Ecto neural progenitor cell (in vitro differentiated cells): ENCODE data around the gene XYLB.

Experiments used
- DNase-seq: peaks from one replicate; pipeline ENCODE4 v3.0.0-alpha.2; 2018; ENCODE audit warnings: low spot score

XYLB gene

DNA sequence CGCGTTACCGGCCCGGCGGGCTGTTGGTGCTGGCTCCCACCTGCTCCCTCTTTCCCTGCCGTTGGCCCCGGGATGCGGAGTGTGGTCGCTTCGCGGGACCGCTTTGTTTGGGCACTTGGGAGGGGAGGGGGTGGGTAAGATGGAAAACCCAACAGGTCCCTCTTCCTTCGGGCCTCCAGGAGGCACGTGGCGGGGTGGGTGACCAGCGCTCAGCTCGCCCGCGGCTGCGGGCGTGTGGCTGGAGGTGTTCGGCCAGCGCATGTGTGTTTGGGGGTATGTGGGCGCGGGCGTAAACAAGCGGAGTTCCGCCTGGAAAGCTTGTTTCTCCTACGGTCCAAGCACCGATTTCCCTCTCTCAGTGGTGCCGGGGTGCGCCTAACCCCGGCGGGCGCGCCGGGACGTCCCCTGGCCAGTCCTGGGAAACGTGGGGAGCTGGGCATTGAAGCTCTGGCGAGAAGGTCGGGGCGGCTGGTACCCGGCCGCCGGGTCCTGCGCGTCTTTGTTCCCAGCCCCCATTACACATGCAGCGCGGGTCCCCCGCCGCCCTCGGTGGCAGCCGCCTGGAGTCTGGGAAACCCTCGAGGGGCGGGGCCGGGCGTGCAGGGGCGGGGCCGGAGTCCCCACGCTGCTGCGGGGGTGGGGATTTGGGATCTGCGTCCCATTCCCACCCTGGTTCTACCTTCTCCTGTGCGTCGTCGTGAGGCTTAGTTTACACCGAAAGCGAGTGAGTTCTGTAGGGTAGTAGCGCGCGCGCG is 108.5 kb downstream of the XYLB start:
- peak; percentile 92 for DNase-seq

DNA sequence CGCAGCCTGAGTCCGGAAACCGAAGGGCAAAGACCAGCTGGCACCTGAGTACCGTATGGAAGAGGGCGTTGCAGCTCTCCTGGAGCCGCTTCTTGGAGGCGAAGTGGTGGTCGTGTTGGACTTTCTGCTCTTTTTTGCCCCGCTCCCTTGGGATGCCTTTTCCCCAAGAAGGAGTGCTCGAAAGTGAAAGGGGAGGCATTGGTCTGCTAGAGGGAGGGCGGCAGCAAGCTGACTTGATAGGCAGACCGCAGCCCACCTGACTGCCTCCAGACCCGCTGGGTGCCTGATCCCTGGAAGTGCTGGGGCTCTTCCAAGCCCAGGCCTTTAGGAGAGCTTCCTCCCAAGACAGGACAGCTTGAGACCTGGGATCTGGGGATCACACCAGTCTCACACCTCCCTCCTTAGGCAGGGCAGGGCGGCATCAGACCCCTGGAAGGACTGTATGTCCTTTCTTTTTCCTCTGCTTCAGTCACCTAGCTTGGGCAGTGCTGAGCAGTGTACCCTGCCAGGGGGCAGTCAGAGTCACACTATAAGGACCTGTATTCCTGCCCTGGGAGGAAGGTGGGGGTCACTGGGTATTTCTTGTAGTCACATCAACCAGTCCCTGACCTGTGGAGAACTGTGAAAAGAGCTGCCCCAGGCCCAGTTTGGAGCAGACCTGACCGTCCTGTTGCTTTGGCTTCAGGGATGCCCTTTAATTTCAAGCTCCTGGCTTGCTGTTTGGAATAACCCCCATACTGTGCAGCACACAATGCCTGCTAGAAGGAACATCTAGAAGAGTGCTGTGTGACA is 109.2 kb downstream of the XYLB start:
- DNase-seq: peak; percentile 74

DNA sequence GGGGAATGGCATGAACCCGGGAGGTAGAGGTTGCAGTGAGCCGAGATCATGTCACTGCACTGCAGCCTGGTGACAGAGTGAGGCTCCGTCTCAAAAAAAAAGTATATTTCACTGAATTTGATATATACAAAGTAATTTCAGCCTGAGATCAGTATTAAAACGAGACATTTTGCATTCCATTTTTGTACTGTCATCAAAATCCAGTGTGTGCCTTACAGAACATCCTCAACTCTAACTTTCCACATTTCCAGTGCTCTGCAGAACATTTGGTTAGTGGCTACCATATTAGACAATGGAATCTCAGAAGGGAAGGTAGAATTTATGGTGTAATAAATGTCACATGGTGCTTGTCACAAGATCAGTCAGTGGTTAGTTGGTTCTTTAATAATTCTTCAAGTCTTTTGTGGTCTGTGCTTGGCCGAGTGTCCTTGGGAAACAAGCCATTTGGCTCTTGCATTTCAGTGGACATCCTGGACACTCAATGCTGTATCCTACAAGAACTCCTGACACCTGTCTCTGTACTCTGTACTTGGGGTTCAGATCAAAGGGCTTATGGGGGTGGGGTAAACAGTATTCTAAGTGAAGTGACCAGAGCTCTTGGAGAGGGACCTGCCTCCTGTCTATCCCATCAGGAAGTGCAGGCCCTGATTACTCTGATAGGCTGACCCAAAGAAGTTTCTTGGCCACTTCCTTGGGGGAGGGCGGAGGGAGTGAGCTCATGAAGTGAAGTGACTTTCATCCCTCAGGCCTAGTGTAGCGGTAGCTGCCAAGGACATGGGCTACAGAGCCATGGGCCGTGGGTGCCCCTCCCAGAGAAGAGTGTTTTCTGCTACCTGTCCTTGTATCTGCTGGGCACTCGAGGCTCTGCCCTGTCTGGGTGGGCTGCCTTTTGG is 110.8 kb downstream of the XYLB start:
- no peak for DNase-seq

DNA sequence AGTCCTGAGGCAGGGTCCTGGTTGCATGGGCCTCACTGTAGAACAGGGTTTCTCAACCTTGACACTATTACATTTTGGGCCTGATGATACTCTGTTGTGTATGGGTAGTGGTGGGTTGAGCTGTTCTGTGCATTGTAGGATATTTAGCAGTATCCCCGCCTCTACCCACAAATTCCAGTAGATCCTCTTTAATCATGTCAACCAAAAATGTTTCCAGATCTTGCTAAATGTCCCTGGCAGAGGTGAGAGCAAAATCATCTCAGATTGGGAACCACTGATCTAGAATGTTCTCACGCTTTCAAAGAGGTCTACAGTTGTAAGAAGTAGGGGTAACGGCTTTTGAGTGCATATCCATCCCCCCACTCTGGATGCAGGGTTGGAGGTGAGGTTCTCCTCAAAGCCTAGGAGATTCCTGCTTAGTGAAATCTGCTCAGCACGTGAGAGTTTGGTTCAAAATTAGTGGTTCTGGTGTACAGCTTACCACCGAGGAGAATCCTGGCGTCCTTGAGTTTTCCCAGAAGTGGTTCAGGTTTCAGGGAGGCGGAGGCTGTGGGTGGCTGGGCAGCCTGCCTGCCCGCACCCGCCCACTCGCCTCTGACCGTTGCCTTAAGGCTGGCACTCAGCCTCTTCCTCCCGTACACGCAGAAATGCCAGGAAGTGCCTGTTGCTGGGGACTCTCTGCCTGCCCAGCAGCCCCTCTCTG is 112.4 kb downstream of the XYLB start:
- no peak for DNase-seq

DNA sequence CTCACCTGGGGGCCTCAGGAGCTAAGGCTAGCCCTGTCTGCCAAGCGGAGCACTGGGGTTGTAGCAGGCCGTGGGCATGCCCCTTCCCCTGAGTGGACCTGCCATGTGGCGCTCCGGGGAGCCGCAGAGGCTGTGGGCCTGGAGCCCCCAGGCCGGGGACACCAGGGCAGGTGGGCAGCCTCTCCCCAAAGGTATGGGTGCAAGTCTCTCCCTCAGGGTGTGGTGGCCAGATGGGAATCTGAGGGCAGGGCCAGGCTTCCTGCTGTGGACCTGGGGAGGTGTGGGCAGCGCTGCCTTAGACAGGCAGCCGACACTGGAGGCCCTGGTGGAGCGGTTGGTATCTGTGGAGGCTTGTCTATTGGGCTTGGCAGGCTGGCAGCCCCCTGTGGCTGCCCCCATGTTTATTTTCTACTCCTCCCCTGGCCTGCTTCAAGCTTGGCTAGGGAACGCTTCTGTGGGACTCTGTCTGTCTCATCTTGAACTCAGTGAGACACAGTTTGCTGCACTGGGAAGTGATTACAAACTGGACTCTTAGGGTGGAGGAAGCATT is 113.0 kb downstream of the XYLB start:
- DNase-seq: no peak

DNA sequence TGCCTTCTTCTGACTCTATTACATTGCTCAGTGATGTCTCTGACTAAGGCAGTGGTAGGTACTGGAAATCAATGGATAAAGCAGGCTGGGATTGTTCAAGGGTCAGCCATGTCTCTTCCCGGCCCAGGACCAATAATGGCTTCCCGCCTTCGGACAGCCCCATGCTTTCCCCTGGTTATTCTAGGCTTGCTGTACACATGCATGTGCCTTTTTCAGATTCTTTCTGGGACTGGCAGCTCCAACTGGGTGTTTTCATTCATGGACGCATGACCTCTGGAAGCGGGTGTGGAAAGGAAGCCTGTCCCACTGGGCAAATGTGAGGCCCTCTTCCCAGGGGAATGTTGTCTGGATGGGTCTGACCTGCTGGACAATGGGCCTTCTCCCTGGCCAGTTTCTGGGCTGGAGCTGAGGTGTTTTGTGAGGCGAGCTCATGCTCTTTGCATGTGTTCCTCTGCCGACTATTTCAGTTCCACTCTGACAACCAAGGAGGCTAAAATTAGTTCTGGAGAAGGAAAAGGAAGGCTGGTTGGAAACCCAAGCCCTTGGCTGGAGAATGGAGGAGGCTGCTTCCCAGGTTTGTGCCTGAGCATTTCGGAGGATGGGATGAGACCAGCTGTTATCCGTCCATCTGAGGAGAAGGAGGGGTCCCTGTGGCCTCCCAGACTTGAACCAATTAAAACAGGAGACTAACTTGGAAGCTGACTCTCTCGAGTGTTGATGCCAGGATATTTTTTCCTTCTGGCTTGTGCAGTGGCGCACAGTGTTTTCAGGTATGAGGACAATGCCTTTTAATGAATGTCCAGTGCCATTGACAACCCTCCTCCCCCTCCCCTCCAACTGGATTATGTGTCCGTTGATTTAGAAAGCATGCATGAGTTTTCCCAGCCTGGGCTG is 114.0 kb downstream of the XYLB start:
- no peak for DNase-seq
